Common myeloid progenitor, CD34-positive (primary cell): Measurements from ENCODE around the gene MACROD2. TPM values are rescaled to one million over a fixed set of nuclear protein-coding genes. Genes with fewer than 3 reads are reported as not detected.

Experiments
- CTCF ChIA-PET: fragments of 350-600 bp; sonication (Branson Sonifier 250); formaldehyde crosslinking; loops from one replicate; lab custom pipeline; 2021; ENCODE audit warnings: antibody characterized with exemption; lab: Charles Lee
- POLR2A ChIA-PET: fragments of 350-600 bp; sonication (Branson Sonifier 250); formaldehyde crosslinking; loops from one replicate; lab custom pipeline; 2021; ENCODE audit warnings: antibody characterized with exemption; lab: Charles Lee
- DNase-seq, 3 donors: peaks; one replicate each; pipeline versions ENCODE4 v3.0.0 to v3.0.0-alpha.2; 2013
- H3K27ac ChIP-seq, 2 experiments: 1 replicate in 1 of 2; 2 replicates in 1 of 2; pipeline ENCODE4 v1.7.0; 2013; ENCODE audit warnings: inconsistent platforms in 2 of 2, low read length in 2 of 2, mild to moderate bottlenecking in 2 of 2, low read depth in 1 of 2, moderate library complexity in 1 of 2; ENCODE audit not compliant: severe bottlenecking in 2 of 2, insufficient read depth in 1 of 2, poor library complexity in 1 of 2
- H3K27me3 ChIP-seq, 5 experiments: replicated peaks in 2 of 5; 1 replicate in 3 of 5; 2 replicates in 2 of 5; pipeline versions ENCODE4 v1.6.1 to v1.7.0; 2013; ENCODE audit warnings: low read length in 4 of 5, mild to moderate bottlenecking in 2 of 5, moderate library complexity in 2 of 5, inconsistent platforms in 1 of 5; ENCODE audit not compliant: insufficient read depth in 5 of 5, control insufficient read depth in 4 of 5
- H3K36me3 ChIP-seq, 4 experiments: 1 replicate in 2 of 4; 2 replicates in 2 of 4; pipeline versions ENCODE4 v1.6.1 to v1.7.0; 2013; ENCODE audit warnings: low read length in 3 of 4, control low read depth in 1 of 4, mild to moderate bottlenecking in 1 of 4; ENCODE audit not compliant: control insufficient read depth in 4 of 4, insufficient read depth in 4 of 4
- H3K4me1 ChIP-seq, 4 experiments: 1 replicate in 3 of 4; 2 replicates in 1 of 4; pipeline versions ENCODE4 v1.6.1 to v1.7.1; 2013; ENCODE audit warnings: low read length in 3 of 4, mild to moderate bottlenecking in 3 of 4, control low read depth in 1 of 4, inconsistent platforms in 1 of 4, moderate library complexity in 1 of 4; ENCODE audit not compliant: control insufficient read depth in 4 of 4, insufficient read depth in 4 of 4; ENCODE audit errors: control extremely low read depth in 1 of 4
- H3K4me3 ChIP-seq, 7 experiments: 1 replicate in 4 of 7; 2 replicates in 3 of 7; pipeline versions ENCODE4 v1.5.1 to v1.7.0; 2013; ENCODE audit warnings: mild to moderate bottlenecking in 7 of 7, low read length in 6 of 7, moderate library complexity in 6 of 7, inconsistent platforms in 2 of 7, low read depth in 2 of 7, control low read depth in 1 of 7; ENCODE audit not compliant: insufficient read depth in 4 of 7, control insufficient read depth in 1 of 7; ENCODE audit errors: extremely low read depth in 1 of 7
- H3K9me3 ChIP-seq, 5 experiments: 1 replicate in 4 of 5; 2 replicates in 1 of 5; pipeline versions ENCODE4 v1.6.1 to v1.7.1; 2013; ENCODE audit warnings: low read length in 4 of 5, mild to moderate bottlenecking in 2 of 5, inconsistent platforms in 1 of 5, low read depth in 1 of 5, moderate library complexity in 1 of 5; ENCODE audit not compliant: control insufficient read depth in 4 of 5, insufficient read depth in 2 of 5; ENCODE audit errors: control extremely low read depth in 1 of 5
- WGBS: methylation state at CpG from one replicate; pipeline ENCODE4 v1.1.5; 2013; ENCODE audit not compliant: insufficient coverage; 5-methylcytosine and 5-hydroxymethylcytosine counted together
- polyA plus RNA-seq: library from polyadenylated mRNA; unstranded; fragments of 120-200 nt; gene quantifications from one replicate; pipeline ENCODE4 v1.2.1, GENCODE V29; 2013

Gene MACROD2
- polyA plus RNA-seq = 0.82 TPM

- Histone ChIP-seq H3K9me3 (peaks cover 1 to 24% (median 13%) of the 10 kb centered on the region in 5 experiments), H3K4me3 (peak within 1 kb of the TSS; percentile 19 to 71 (median 57)), H3K27me3 (peaks cover 2 to 37% (median 16%) of the 10 kb centered on the region in 5 experiments), H3K36me3 (no peaks in the 10 kb centered on the region), H3K27ac (no peak within 1 kb of the TSS), H3K4me1 (peaks cover 0 to 14% (median 12%) of the 10 kb centered on the region in 4 experiments)
- DNase-seq = peak; percentile 86 to 94 (median 87)
- WGBS = 2% methylated on average over 28 of the region's 61 CpGs
- POLR2A ChIA-PET = no interaction called here
- CTCF ChIA-PET = interaction anchor here (0.9 kb wide), 1 partner anchor 12 kb away, joined by 3 read pairs; no protein-coding TSS in a partner anchor
Measured at GRCh38 chr20:13995086-13995665, at the start of gene MACROD2. TSS of gene MACROD2 (plus strand) at chr20:13995516.

DNA sequence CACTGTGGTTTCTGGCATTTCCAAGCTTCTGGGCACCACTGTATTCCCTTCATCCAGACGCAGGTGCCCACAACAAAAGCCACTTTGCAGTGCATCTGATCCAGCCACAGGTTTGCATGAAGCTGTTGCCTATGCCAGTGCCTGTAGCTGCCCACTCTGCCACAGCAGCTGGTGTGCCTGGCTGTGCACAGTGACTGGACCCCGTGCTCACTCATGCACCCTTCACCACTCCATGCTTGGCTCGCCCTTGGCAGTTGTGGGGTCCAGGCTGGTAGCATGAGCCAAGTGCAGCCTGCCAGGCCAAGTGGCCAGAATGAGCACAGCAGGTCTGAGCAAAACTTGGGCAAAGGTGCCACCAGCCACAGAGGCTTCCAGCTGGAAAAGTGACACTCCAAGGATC lies 47.6 kb upstream of the MACROD2 start:
- H3K27me3 ChIP-seq = no peaks in the 10 kb centered on the region
- no peak for DNase-seq
- no peak overlapping the region for H3K27ac ChIP-seq
- CTCF ChIA-PET = no interaction called here
- H3K36me3 ChIP-seq = no peaks in the 10 kb centered on the region
- no peak overlapping the region for H3K4me3 ChIP-seq
- H3K9me3 ChIP-seq = peaks cover 0 to 12% (median 0%) of the 10 kb centered on the region in 5 experiments
- 97% methylated on average over 3 of the region's 3 CpGs for WGBS
- no peaks in the 10 kb centered on the region for H3K4me1 ChIP-seq
- POLR2A ChIA-PET = no interaction called here

GRCh38 chr20:13953227-13953626 lies 42.1 kb upstream of the MACROD2 start:
- WGBS = 84% methylated on average over 5 of the region's 6 CpGs
- Histone ChIP-seq H3K27me3 (no peaks in the 10 kb centered on the region), H3K36me3 (no peaks in the 10 kb centered on the region), H3K27ac (no peak overlapping the region), H3K4me1 (no peaks in the 10 kb centered on the region), H3K4me3 (no peak overlapping the region), H3K9me3 (peaks cover 0 to 9% (median 0%) of the 10 kb centered on the region in 5 experiments)
- DNase-seq = no peak
- ChIA-PET POLR2A (no interaction called here), CTCF (no interaction called here)

DNA sequence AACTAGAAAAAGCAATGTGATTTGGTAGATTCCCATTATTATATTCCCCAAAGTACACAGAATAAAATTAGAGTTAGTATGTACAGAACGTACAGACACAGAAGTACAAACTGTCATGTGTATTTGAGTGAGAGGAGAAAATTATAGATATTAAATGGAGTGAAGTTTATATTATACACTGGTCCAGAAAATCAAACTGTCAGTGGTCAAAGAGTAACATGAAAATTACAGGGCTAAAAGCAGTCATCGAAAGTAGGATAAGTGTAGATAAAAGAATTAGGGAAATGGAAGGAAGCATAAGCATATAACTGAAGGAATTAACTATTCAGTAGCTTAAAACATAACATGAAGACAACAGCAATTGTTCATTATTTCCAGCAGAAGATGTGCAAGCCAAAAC lies 35.2 kb upstream of the MACROD2 start:
- no peak overlapping the region for H3K27ac ChIP-seq
- H3K27me3 ChIP-seq = no peaks in the 10 kb centered on the region
- no peaks in the 10 kb centered on the region for H3K36me3 ChIP-seq
- no CpG with 5 or more reads among the region's 2 CpGs for WGBS
- ChIA-PET POLR2A (no interaction called here), CTCF (no interaction called here)
- H3K4me3 ChIP-seq = no peak overlapping the region
- H3K4me1 ChIP-seq = no peaks in the 10 kb centered on the region
- no peaks in the 10 kb centered on the region for H3K9me3 ChIP-seq
- no peak for DNase-seq

DNA sequence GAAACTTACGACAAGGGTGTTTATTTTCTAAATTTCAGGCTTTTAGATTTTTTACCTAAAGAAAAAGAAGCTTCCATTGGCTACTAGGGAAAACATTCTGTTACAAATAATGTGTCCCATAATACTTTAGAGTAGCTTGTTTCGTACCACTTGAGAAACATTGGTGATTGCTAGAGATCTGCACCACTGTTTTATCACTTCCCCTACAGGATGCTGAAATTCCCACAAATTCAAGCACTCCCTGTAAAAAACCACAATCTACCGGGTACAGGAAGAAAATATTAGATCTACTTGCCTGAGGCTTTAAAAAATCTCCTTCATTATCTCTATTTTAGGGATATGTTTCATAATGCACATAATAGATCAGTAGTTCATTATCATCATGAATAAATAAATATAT lies 34.8 kb upstream of the MACROD2 start:
- no peak overlapping the region for H3K4me3 ChIP-seq
- no peaks in the 10 kb centered on the region for H3K27me3 ChIP-seq
- CTCF ChIA-PET = no interaction called here
- H3K27ac ChIP-seq = no peak overlapping the region
- no CpG with 5 or more reads among the region's 3 CpGs for WGBS
- no peaks in the 10 kb centered on the region for H3K36me3 ChIP-seq
- POLR2A ChIA-PET = no interaction called here
- no peak for DNase-seq
- H3K4me1 ChIP-seq = no peaks in the 10 kb centered on the region
- no peaks in the 10 kb centered on the region for H3K9me3 ChIP-seq

GRCh38 chr20:13984211-13984610 lies 11.1 kb upstream of the MACROD2 start:
- DNase-seq = no peak
- Histone ChIP-seq H3K27ac (no peak overlapping the region), H3K9me3 (peaks cover 0 to 1% (median 0%) of the 10 kb centered on the region in 5 experiments), H3K27me3 (no peaks in the 10 kb centered on the region), H3K36me3 (no peaks in the 10 kb centered on the region), H3K4me3 (no peak overlapping the region), H3K4me1 (no peaks in the 10 kb centered on the region)
- CTCF ChIA-PET = interaction anchor here (1.1 kb wide), 1 partner anchor 11 kb away, joined by 3 read pairs; the partner anchor contains the start of gene MACROD2
- POLR2A ChIA-PET = no interaction called here
- WGBS = 75% methylated on average over 4 of the region's 4 CpGs

GRCh38 chr20:13990465-13990864 lies 4.9 kb upstream of the MACROD2 start, which contains the start of gene SEL1L2:
TSS of gene SEL1L2 (minus strand) at chr20:13990614. CDS start at chr20:13990534, 80 bp downstream.
- peaks cover 1 to 24% (median 13%) of the 10 kb centered on the region in 5 experiments for H3K9me3 ChIP-seq
- WGBS = 0% methylated on average over 1 of the region's 5 CpGs
- CTCF ChIA-PET = no interaction called here

More at GRCh38 chr20:13990465-13990864, 4.9 kb upstream of the MACROD2 start, which contains the start of gene SEL1L2:
- H3K36me3 ChIP-seq = no peaks in the 10 kb centered on the region
- H3K4me1 ChIP-seq = peaks cover 0 to 6% (median 6%) of the 10 kb centered on the region in 4 experiments
- H3K4me3 ChIP-seq = no peak within 1 kb of the TSS
- H3K27me3 ChIP-seq = peaks cover 0 to 12% (median 2%) of the 10 kb centered on the region in 5 experiments
- no peak within 1 kb of the TSS for H3K27ac ChIP-seq
- no peak for DNase-seq
- POLR2A ChIA-PET = no interaction called here
